Activated CD8-positive, alpha-beta memory T cell treated with anti-CD3 and anti-CD28 coated beads, Interleukin-2, amount 50 U/mL, for 4 hours (primary cell): ENCODE measurements around the gene NUP98.
"Not testable (repeated sequence)": the region's sequence is repeated elsewhere in the genome, so short reads cannot be mapped to it uniquely, and the experiment has no call there.

Experiments
- DNase-seq: peaks from one replicate; pipeline ENCODE4 v3.0.0-alpha.2; 2020

Gene NUP98

GRCh38 chr11:3796346-3796745 is 1.0 kb downstream of the NUP98 start:
- DNase-seq, result no peak

DNA sequence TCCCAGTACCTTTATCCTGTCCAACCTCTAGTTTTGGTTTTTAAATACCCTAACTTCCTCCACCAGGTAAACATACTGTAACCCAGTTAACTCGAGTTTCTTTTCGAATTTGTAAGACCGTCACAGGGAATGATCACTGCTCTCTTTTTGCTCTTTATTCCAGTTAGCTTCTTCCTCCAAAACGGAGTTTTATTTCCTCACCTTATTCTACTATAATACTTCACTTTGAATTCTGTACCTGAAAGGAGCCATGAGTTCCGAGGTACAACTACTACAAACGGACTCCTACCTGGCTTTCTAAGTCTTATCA is 1.4 kb downstream of the NUP98 start:
- DNase-seq, result no peak

- DNase-seq, result no peak
Measured at GRCh38 chr11:3795131-3796001, 2.0 kb downstream of the NUP98 start.

DNA sequence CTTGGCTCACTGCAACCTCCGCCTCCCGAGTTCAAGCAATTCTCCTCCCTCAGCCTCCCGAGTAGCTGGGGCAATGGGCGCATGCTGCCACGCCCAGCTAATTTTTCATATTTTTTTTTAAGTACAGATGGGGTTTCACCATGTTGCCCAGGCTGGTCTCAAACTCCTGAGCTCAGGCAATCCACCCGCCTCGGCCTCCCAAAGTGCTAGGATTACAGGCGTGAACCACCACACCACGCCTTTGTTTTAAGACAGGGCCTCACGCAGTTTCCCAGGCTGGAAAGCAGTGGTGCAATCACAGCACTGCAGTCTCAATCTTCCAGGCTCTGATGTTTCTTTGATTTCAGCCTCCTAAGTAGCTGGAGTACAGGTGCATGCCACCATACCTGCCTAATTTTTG is 3.0 kb downstream of the NUP98 start:
- not testable (repeated sequence) for DNase-seq

DNA sequence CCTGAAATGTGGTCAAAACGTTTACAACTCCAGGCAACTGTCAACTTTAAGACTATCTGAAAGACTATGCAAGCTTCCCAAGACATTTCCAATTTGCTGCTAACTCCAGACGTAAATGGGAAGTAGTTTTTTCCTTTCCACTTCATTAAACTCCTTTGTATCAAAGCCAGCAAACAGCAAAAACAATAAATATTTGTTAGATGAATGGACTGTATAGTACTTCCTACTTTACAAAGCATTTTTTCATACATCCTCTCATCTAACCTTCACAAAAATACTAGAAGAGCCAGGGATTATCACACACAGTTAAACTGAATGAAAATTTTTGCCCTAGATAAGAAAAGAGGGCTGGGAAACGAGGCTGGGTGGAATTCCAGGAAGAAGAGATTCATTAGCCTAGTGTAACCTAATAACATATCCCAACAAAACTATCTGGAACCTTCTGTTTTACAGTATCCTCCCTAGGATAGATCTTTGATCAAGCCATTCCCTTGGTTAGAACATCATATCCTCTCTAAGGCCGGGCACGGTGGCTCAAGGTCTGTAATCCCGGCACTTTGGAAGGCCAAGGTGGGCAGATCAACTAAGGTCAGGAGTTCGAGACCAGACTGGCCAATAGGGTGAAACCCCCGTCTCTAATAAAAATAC is 10.4 kb downstream of the NUP98 start:
- no peak for DNase-seq

DNA sequence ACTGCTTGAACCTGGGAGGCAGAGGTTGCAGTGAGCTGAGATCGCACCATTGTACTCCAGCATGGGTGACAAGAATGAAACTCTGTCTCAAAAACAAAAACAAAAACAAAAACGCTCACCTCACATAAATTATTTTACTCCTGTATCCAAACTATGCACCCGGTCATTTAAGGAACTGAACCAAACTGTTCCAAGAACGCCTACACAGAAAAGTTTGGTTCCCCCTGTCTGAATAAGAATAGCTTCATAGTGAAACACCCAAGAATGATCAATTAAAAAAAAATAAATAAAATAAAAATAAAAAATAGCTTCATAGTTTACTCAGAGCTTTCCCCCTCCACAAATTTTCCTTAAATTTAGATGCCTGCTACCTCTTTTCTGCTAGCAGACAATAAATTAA is 13.7 kb downstream of the NUP98 start:
- no peak for DNase-seq

- DNase-seq, result no peak
Measured at GRCh38 chr11:3782963-3783362, 14.4 kb downstream of the NUP98 start.

DNA sequence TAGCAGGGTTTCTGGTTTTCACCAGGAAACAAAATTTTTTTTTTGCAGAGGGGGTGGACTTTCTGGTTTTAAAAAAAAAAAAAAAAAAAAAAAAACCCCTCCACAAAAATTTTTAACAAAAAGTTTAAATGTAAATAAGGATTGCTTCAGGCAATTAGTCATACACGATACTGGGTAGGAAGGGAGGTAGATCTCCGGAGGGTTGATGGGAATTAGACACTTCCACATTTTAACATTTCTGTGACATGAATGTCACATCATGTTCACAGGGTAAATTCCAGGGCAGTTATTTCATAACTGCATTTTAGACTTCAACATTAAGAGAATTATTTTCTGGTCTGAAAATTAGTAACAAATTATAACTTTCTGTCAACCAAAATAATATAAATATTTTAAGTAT is 15.9 kb downstream of the NUP98 start:
- DNase-seq, result no peak

GRCh38 chr11:3775736-3776406 is 21.5 kb downstream of the NUP98 start:
- DNase-seq, result no peak

DNA sequence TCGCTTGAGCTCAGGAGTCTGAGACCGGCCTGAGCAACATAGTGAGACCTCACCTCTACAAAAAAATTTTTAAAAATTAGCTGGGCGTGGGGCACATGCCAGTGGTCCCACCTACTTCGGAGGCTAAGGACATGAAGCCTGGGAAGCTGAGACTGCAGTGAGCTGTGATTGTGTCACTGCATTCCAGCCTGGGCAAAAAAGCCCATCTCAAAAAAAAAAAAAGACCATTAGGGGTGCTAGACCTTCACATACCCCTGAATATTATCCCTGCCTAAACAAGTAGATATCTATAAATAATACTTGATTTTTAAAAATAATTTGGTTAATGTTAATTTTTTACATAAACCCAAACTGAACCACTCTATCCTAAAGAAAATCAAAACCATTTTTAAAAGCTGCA is 24.2 kb downstream of the NUP98 start:
- DNase-seq, result no peak

DNA sequence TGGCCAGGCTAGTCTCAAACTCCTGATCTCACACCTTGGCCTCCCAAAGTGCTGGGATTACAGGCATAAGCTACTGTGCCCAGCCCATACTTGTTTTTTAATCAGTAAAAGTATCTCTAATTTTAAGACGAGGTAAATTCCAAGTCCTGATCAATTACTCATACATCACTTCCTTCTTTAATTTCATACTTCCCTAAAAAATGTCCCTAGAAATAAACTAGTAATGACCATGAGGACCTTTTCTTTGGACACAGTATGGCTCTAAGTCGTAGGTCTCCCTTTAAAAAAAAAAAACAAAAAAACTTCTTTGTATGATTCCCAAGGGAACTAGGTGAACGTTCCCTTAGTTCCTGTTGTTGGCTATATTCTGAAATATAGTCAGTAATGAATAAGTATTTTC is 29.8 kb downstream of the NUP98 start:
- no peak for DNase-seq

- DNase-seq, result not testable (repeated sequence)
Measured at GRCh38 chr11:3766836-3767235, 30.5 kb downstream of the NUP98 start.

GRCh38 chr11:3764266-3764665 is 33.1 kb downstream of the NUP98 start:
- DNase-seq, result no peak

- no peak for DNase-seq
Measured at GRCh38 chr11:3755151-3755550, 42.2 kb downstream of the NUP98 start.

DNA sequence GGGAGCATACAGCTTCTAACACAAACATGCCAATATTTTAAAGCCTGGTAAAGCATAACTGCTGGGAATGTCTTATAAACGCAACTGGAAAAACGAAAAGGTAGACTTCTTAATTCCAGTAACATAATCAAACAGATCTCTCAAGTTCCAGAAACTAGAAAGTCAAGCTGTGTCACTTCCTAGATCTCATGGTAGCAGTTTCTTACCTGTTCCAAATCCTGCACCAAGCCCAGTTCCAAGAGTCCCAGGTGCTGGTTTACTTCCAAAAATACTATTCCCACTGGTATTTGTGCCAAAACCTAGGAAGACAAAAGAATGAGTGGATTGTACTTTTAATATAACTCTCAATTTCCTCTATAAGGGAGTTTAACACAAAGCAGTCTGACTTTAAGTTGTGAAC is 44.2 kb downstream of the NUP98 start:
- no peak for DNase-seq

DNA sequence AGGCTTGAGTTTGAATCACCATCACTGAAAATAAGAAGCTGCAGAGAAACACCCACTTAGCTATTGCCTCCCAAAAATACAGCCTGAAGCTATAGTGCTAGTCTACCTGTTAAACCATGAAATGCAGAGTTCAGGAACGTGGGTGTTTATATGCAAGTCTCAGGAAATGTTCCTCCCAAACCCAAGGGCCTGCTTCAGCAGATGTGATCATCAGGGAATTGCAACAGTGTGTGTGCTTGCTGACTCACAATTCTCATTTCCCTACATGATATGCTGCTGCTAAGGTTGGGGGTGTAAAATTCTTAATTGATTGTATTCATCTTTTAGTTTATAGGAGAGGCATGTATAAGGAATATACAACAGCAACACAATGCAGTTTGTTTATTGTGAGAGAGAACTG is 49.6 kb downstream of the NUP98 start:
- no peak for DNase-seq

DNA sequence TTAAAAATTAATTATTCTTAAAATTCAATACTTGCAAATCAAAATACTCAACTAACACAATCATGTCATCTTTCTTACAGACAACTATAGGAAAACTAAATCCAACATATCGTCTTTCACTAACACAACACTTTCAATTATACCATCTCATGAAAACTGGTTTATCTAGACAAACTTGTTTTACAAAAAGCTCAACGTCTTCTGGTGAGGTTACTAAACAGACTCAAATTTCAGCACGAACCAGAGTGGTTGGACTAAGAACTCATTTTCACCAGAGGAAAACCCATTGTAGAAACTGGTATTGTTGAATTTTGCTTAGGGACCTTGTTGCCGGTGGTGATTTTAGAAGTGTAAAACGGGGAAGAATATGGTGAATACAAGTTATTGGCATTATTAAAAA is 52.2 kb downstream of the NUP98 start:
- DNase-seq, result no peak

- no peak for DNase-seq
Measured at GRCh38 chr11:3738723-3739122, 58.6 kb downstream of the NUP98 start.

- no peak for DNase-seq
Measured at GRCh38 chr11:3738241-3738640, 59.1 kb downstream of the NUP98 start.

DNA sequence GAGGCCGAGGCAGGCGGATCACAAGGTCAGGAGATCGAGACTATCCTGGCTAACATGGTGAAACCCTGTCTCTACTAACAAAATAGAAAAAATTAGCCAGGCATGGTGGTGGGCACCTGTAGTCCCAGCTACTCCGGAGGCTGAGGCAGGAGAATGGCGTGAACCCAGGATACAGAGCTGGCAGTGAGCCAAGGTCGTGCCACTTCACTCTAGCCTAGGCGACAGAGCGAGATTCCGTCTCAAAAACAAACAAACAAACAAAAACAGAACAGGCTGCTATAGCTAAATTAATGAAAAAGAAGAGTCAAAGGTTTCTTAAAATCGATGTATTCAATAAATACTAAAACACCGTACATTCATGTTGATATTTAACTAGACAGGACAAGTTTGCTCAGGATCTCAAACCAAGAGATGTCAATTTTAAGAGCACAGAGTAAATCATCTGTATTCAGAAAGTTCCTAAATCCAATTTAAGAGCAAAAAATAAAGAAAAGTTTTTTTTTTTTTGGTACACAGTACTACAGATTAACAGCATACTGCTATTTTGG is 59.9 kb downstream of the NUP98 start:
- DNase-seq, result no peak

DNA sequence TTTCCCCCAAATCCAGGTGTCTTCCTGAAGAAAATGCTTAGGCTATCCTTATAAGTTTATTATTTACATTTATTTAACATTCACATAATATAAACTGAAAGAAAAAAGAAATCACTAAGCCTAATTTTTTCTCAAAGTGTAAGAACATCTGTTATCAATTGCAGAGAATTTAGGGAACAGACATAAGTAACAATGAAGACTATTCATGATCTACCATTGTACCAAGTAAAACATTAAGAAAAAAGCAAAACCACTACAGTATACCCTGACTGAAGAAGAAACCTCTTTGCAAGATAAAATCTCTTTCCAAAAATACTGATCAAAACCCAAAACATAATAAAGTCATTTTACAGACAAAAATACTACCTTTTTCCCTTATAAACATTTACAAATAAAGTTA is 60.5 kb downstream of the NUP98 start:
- no peak for DNase-seq

GRCh38 chr11:3735827-3736226 is 61.5 kb downstream of the NUP98 start:
- DNase-seq, result no peak

DNA sequence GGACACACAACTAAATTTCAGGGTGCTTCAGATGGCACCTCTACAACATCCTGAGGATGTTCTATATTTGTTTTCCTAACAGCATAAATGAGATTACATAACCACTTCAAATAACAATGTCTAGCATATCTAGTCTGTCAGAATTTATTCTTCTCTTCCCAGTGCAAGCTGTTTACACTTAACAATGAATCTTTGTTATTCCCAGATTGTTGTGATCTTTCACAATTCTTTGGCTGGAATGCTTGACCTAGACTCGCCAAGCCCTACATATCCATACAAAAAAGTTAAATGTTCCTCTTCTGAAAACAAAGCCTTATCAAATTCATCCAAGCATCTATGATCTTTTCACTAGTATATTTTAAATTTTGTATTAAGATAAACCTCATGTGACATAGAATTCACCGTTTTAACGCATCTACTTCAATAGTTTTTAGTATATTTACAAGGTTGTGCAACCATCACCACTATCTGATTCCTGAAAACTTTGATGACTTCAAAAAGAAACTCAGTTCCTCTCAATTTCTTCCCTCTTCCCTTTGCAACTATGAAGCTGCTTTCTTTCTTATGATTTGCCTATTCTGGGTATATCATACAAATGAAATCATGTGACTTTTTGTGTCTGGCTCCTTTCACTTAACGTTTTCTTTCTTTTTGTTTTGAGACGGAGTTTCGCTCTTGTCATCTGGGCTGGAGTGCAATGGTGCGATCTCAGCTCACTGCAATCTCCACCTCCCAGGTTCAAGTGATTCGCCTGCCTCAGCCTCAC is 64.5 kb downstream of the NUP98 start:
- DNase-seq, result no peak
